Activated CD4-positive, alpha-beta T cell treated with anti-CD3 and anti-CD28 coated beads, Interleukin-2, amount 50 U/mL, for 4 hours (primary cell): ENCODE data around the gene DNAJC1.
"Not testable (repeated sequence)": the region's sequence is repeated elsewhere in the genome, so short reads cannot be mapped to it uniquely, and the experiment has no call there.

Source experiments
- DNase-seq, 2 experiments: peaks; one replicate each; pipeline ENCODE4 v3.0.0-alpha.2; 2020

Gene DNAJC1

DNA sequence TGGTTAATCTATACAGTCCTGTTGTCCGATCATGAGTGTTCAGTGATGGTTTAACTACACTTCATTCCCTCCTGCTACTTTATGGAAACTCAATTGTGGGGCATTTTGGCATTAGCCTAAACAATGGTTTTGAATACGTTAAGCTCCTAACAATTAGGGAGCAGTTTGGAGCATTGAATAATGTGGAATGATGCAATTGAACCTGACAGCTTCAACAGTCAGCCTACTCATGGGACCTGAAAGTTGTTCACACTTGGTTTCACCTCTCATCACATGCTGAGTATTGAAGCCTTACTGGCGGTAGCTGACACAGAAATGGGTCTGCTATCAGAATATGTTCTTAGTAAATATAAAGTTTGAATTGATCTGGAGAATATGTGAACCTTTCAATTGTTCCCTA lies 283.4 kb downstream of the DNAJC1 start:
- no peak for DNase-seq

DNA sequence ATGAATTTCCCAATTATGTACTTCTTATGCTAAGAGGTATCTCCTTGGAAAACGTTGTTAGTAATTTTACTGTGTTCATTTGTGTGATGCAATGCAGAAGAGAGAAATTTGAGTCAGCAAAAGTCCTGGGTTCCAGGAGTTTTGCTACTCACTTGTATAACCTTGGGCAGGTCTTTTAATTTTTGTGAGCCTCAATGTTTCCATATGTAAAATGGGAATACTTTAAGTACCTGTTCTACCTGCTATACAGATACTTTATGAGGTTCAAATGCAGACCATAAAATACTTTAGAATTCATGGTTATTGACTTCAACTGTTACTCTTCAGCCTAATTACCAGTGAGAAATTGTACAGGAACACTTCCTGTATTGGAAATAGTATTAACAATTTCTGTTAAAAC lies 284.0 kb downstream of the DNAJC1 start:
- no peak for DNase-seq

DNA sequence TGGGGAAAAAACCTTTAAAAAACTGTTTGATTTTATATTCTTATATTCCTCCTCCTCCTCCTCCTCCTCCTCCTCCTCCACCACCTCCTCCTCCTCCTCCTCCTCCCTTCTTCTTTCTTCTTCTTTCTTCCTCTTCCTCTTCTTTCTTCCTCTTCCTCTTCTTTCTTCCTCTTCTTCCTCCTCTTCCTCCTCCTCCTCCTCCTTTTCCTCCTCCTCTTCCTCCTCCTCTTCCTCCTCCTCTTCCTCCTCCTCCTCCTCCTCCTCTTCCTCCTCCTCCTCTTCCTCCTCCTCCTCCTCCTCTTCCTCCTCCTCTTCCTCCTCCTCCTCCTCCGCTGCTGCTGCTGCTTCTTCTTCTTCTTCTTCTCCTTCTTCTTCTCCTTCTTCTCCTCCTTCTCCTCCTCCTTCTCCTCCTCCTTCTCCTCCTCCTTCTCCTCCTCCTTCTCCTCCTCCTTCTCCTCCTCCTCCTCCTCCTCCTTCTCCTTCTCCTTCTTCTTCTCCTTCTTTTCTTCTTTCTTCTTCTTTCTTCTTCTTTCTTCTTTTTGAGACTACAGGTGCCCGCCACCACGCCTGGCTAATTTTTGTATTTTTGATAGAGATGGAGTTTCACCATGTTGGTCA lies 286.0 kb downstream of the DNAJC1 start:
- DNase-seq = not testable (repeated sequence)

DNA sequence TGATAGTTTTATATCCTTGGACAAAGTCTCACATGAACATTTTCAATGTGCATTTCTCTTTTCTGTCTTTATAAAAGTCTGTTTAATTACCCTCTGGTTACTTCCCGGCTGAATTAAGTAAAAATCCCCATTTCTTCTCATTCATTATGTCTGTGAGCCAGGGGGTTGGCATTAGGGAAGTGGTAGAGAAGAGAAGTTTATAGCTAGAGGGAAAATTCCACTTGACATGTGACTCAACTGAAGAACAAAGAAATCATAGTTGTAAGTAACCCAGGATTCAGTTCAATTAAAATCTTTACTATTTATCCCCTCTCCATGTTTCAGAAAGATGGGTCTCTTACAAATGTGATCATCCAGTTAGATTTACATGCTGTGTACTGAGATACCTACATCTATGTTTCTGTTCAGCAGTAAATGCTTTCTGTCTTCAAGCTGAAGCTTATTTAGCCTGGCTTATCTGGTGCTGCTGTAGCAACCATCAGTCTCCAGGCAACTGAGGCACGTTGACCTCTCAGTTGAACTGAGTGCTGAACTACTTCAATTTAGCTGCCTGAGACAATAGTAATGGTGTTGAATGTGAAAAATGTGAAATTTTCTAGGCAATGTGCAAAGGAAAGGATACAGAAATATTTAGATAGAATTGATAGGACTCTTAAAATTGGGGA lies 287.9 kb downstream of the DNAJC1 start:
- DNase-seq = no peak

DNA sequence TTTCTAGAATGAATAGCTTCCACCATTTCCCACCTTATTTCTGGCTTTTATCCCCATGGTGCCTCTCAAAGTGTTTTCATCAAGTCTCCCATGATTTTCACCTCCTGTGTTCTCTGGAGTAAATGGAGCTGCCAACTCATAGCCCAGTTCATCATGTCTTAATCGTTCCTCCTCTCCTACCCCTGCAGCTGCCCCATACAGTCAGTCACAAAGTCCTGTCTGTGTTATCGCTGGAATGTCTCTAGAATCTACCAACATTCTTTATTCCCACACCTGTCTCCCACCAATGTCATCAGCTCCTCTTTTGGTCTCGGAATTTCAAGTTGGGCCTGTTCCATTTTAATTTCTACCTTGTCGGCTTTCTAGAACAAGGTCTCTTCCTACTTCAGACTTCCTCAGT lies 290.6 kb downstream of the DNAJC1 start:
- DNase-seq = no peak

DNA sequence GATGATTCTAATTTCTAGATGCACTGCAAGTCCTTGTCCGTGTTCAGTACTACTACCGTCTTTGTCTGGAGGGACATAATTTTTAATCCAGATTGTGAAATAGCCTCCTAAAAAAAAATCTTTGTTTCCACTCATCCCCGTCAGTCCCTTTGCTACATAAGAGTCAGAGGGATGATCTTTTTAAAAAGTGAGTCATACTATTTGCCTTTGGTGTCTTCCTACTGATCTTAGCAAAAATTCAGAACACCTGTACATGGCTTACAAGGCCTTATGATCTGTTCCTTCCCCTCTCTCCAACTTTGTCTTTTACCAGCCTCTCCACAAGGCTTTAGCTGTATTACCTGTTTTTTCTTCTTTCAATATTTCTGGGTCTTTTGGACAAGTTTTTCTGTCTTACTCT lies 296.0 kb downstream of the DNAJC1 start:
- no peak for DNase-seq
